ENCODE results near the gene SETSIP. TPM values are rescaled to one million over a fixed set of nuclear protein-coding genes. Genes with fewer than 3 reads are reported as not detected.
A peak's percentile ranks its signal among the peaks of the same experiment; 100 is the strongest.
"Not testable (repeated sequence)": the region's sequence is repeated elsewhere in the genome, so short reads cannot be mapped to it uniquely, and the experiment has no call there.

The SETSIP gene
- total RNA-seq, 1 experiment from 2014 or later = 0.26 TPM

- not testable (repeated sequence) for H3K4me3 ChIP-seq, H3K36me3 ChIP-seq, DNase-seq, H3K9me3 ChIP-seq, H3K27me3 ChIP-seq
Measured at GRCh38 chr1:92078077-92078476, 2.9 kb upstream of the SETSIP start.

GRCh38 chr1:92076363-92076762 lies 1.2 kb upstream of the SETSIP start:
- H3K36me3 ChIP-seq = no peaks in the 10 kb centered on the region
- H3K4me3 ChIP-seq = no peak overlapping the region
- no peaks in the 10 kb centered on the region for H3K9me3 ChIP-seq
- H3K27me3 ChIP-seq = no peaks in the 10 kb centered on the region
- no peak for DNase-seq

GRCh38 chr1:92074446-92074845 lies 765 bp downstream of the SETSIP start:
- not testable (repeated sequence) for H3K36me3 ChIP-seq, H3K27me3 ChIP-seq, H3K4me3 ChIP-seq, DNase-seq, H3K9me3 ChIP-seq

- H3K4me3 ChIP-seq = no peak overlapping the region
- H3K27me3 ChIP-seq = no peaks in the 10 kb centered on the region
- H3K36me3 ChIP-seq = no peaks in the 10 kb centered on the region
- no peak for DNase-seq
- H3K9me3 ChIP-seq = no peaks in the 10 kb centered on the region
Measured at GRCh38 chr1:92070892-92071291, 4.3 kb downstream of the SETSIP start.

GRCh38 chr1:92066321-92066720 lies 8.9 kb downstream of the SETSIP start:
- no peaks in the 10 kb centered on the region for H3K36me3 ChIP-seq
- H3K4me3 ChIP-seq = no peak overlapping the region
- H3K27me3 ChIP-seq = no peaks in the 10 kb centered on the region
- no peak for DNase-seq
- no peaks in the 10 kb centered on the region for H3K9me3 ChIP-seq

- Histone ChIP-seq H3K27me3 (no peaks in the 10 kb centered on the region), H3K9me3 (no peaks in the 10 kb centered on the region), H3K4me3 (no peak overlapping the region), H3K36me3 (no peaks in the 10 kb centered on the region)
- no peak for DNase-seq
Measured at GRCh38 chr1:92065042-92065441, 10.2 kb downstream of the SETSIP start.

- DNase-seq = no peak
- Histone ChIP-seq H3K36me3 (no peaks in the 10 kb centered on the region), H3K27me3 (no peaks in the 10 kb centered on the region), H3K9me3 (no peaks in the 10 kb centered on the region), H3K4me3 (no peak overlapping the region)
Measured at GRCh38 chr1:92051948-92052347, 23.3 kb downstream of the SETSIP start.

- Histone ChIP-seq H3K4me3 (no peak overlapping the region), H3K36me3 (no peaks in the 10 kb centered on the region), H3K27me3 (no peaks in the 10 kb centered on the region), H3K9me3 (no peaks in the 10 kb centered on the region)
- no peak for DNase-seq
Measured at GRCh38 chr1:92045766-92046495, 29.3 kb downstream of the SETSIP start.

- Histone ChIP-seq H3K27me3 (no peaks in the 10 kb centered on the region), H3K9me3 (no peaks in the 10 kb centered on the region), H3K4me3 (no peak overlapping the region), H3K36me3 (no peaks in the 10 kb centered on the region)
- no peak for DNase-seq
Measured at GRCh38 chr1:92043621-92044020, 31.6 kb downstream of the SETSIP start.

GRCh38 chr1:92040971-92041370 lies 34.2 kb downstream of the SETSIP start:
- no peak overlapping the region for H3K4me3 ChIP-seq
- H3K9me3 ChIP-seq = no peaks in the 10 kb centered on the region
- no peaks in the 10 kb centered on the region for H3K36me3 ChIP-seq
- H3K27me3 ChIP-seq = peaks cover 3% of the 10 kb centered on the region; the same call in 1 of the 2 replicates
- no peak for DNase-seq

GRCh38 chr1:92038695-92039346 lies 36.4 kb downstream of the SETSIP start:
- no peaks in the 10 kb centered on the region for H3K9me3 ChIP-seq
- H3K4me3 ChIP-seq = no peak overlapping the region
- peaks cover 3% of the 10 kb centered on the region; the same call in 1 of the 2 replicates for H3K27me3 ChIP-seq
- no peak for DNase-seq
- H3K36me3 ChIP-seq = no peaks in the 10 kb centered on the region

GRCh38 chr1:92037400-92037799 lies 37.8 kb downstream of the SETSIP start:
- no peak for DNase-seq
- Histone ChIP-seq H3K36me3 (no peaks in the 10 kb centered on the region), H3K9me3 (no peaks in the 10 kb centered on the region), H3K4me3 (no peak overlapping the region), H3K27me3 (peaks cover 3% of the 10 kb centered on the region; the same call in 1 of the 2 replicates)

- Histone ChIP-seq H3K9me3 (no peaks in the 10 kb centered on the region), H3K4me3 (no peak overlapping the region), H3K36me3 (no peaks in the 10 kb centered on the region), H3K27me3 (peaks cover 3% of the 10 kb centered on the region; the same call in 1 of the 2 replicates)
- no peak for DNase-seq
Measured at GRCh38 chr1:92031281-92032110, 43.7 kb downstream of the SETSIP start.

GRCh38 chr1:92030656-92031107 lies 44.5 kb downstream of the SETSIP start:
- Histone ChIP-seq H3K4me3 (no peak overlapping the region), H3K36me3 (no peaks in the 10 kb centered on the region), H3K27me3 (no peaks in the 10 kb centered on the region), H3K9me3 (no peaks in the 10 kb centered on the region)
- no peak for DNase-seq

GRCh38 chr1:92029241-92029922 lies 45.8 kb downstream of the SETSIP start:
- no peak for DNase-seq

GRCh38 chr1:92026806-92027205 lies 48.4 kb downstream of the SETSIP start:
- Histone ChIP-seq H3K4me3 (no peak overlapping the region), H3K9me3 (no peaks in the 10 kb centered on the region), H3K27me3 (no peaks in the 10 kb centered on the region), H3K36me3 (no peaks in the 10 kb centered on the region)
- DNase-seq = no peak

More at GRCh38 chr1:92029241-92029922, 45.8 kb downstream of the SETSIP start:
- Histone ChIP-seq H3K36me3 (no peaks in the 10 kb centered on the region), H3K27me3 (no peaks in the 10 kb centered on the region), H3K4me3 (peak overlapping the region; percentile 9; the same call in 1 of the 2 replicates), H3K9me3 (no peaks in the 10 kb centered on the region)

- not testable (repeated sequence) for DNase-seq, H3K4me3 ChIP-seq, H3K9me3 ChIP-seq, H3K36me3 ChIP-seq, H3K27me3 ChIP-seq
Measured at GRCh38 chr1:92026042-92026441, 49.2 kb downstream of the SETSIP start.
